ENCODE measurements around the gene ST6GALNAC3.

DNA sequence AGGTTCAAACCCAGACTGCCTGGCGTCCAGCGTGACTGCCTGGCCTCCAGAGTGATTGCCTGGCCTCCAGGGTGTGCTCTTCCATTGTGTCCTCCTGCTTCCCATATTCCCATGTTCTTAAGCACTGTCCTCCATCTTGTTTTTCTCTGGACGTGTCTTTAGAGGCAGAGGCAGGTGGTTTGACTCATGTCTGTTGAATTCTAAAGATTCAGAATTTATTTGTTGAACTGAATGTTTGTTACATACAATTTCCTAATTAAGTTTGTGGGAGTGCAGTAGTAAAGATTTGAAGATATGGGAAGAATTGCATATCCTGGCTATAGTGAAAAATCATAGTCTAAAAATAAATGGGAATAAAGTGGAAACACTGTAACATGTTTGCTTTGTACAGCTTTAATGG is 18.3 kb downstream of the ST6GALNAC3 start:
- TF ChIP-seq TARDBP (IDR thresholded peaks at IDR 0.05), result no peak
- TF ChIP-seq BHLHE40 (IDR thresholded peaks at IDR 0.05; ENCODE audit: borderline replicate concordance), result no peak
- TF ChIP-seq FOXM1 (IDR thresholded peaks at IDR 0.05; ENCODE audit: borderline replicate concordance), result no peak
- TF ChIP-seq FOXA1 (IDR thresholded peaks at IDR 0.05), result no peak
- no peak for TF ChIP-seq HDGF (IDR thresholded peaks at IDR 0.05; ENCODE audit: borderline replicate concordance)
- no peak for TF ChIP-seq NFRKB (IDR thresholded peaks at IDR 0.05)
- no peak for TF ChIP-seq SP1 (IDR thresholded peaks at IDR 0.05)
- TF ChIP-seq, protein P1, sequence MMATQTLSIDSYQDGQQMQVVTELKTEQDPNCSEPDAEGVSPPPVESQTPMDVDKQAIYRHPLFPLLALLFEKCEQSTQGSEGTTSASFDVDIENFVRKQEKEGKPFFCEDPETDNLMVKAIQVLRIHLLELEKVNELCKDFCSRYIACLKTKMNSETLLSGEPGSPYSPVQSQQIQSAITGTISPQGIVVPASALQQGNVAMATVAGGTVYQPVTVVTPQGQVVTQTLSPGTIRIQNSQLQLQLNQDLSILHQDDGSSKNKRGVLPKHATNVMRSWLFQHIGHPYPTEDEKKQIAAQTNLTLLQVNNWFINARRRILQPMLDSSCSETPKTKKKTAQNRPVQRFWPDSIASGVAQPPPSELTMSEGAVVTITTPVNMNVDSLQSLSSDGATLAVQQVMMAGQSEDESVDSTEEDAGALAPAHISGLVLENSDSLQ (IDR thresholded peaks at IDR 0.05), result no peak
- TF ChIP-seq ZNF384 (IDR thresholded peaks at IDR 0.05), result no peak
- no peak for TF ChIP-seq ELF4 (IDR thresholded peaks at IDR 0.05)

Measured in HEK293T (cell line).